ENCODE results near the gene SLC16A5.

SLC16A5 gene

DNA sequence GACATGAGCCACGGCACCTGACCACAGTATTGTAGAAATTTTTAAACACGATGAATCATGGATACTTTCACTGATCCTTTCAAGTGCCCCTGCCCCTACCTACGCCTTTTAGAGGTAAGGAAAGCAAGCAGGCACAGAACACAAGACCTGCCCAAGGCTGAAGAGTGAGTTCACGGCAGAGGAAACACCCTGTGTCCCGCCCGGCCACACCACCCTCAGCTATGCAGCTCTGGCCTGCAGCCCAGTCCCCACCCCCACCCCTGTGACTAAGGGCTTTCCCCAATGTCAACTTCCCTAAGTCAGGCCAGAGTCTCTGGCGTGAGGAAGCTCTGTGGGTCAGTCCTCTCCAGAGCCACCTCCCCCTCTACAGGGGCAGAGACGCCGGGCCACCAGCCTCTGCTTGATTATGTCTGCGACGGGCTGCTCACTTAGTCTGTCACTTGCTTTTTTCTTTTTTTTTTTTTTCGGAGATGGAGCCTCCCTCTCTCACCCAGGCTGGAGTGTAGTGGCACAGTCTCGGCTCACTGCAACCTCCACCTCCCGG is 8.4 kb downstream of the SLC16A5 start:
- Histone ChIP-seq H3K4me1 (ENCODE audit: control insufficient read depth in 5 of 5, insufficient read depth in 5 of 5, low read length in 5 of 5) (peaks cover 0 to 16% (median 13%) of the 10 kb centered on the region in 5 donors), H3K27ac (ENCODE audit: low read depth, low read length) (no peak overlapping the region), H3K9ac (ENCODE audit: low read length in 5 of 5) (no peak overlapping the region), H3K36me3 (ENCODE audit: control insufficient read depth in 5 of 5, insufficient read depth in 5 of 5, low read length in 5 of 5) (peaks cover 0 to 26% (median 16%) of the 10 kb centered on the region in 5 donors), H3K4me3 (ENCODE audit: low read depth in 1 of 5, low read length in 5 of 5) (peak overlapping the region in 1 of 5 donors; percentile 24), H3K9me3 (ENCODE audit: control insufficient read depth in 5 of 5, low read length in 5 of 5) (no peaks in the 10 kb centered on the region), H3K27me3 (ENCODE audit: control insufficient read depth in 5 of 5, insufficient read depth in 4 of 5, low read length in 5 of 5) (no peaks in the 10 kb centered on the region)

DNA sequence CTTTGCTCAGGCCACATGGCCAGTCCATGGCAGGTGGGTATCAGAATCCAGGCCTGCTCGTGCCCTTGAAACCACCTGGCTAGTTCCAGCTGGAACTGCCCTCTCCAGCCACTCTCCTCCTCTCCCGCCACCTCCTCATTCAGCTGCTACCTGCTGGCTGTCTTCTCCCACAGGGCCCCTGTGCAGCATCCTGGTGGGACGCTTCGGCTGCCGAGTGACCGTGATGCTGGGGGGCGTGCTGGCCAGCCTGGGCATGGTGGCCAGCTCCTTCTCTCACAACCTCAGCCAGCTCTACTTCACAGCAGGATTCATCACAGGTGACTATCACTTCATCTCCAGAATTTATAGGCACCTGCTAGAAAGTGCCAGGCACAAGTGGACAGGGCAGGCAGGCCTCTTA is 10.1 kb downstream of the SLC16A5 start:
- no peak overlapping the region for H3K9ac ChIP-seq (ENCODE audit: low read length in 5 of 5)
- H3K27ac ChIP-seq (ENCODE audit: low read depth, low read length) = no peak overlapping the region
- H3K36me3 ChIP-seq (ENCODE audit: control insufficient read depth in 5 of 5, insufficient read depth in 5 of 5, low read length in 5 of 5) = peaks cover 0 to 26% (median 16%) of the 10 kb centered on the region in 5 donors
- no peaks in the 10 kb centered on the region for H3K9me3 ChIP-seq (ENCODE audit: control insufficient read depth in 5 of 5, low read length in 5 of 5)
- H3K27me3 ChIP-seq (ENCODE audit: control insufficient read depth in 5 of 5, insufficient read depth in 4 of 5, low read length in 5 of 5) = no peaks in the 10 kb centered on the region
- H3K4me1 ChIP-seq (ENCODE audit: control insufficient read depth in 5 of 5, insufficient read depth in 5 of 5, low read length in 5 of 5) = peaks cover 0 to 17% (median 12%) of the 10 kb centered on the region in 5 donors
- H3K4me3 ChIP-seq (ENCODE audit: low read depth in 1 of 5, low read length in 5 of 5) = no peak overlapping the region

DNA sequence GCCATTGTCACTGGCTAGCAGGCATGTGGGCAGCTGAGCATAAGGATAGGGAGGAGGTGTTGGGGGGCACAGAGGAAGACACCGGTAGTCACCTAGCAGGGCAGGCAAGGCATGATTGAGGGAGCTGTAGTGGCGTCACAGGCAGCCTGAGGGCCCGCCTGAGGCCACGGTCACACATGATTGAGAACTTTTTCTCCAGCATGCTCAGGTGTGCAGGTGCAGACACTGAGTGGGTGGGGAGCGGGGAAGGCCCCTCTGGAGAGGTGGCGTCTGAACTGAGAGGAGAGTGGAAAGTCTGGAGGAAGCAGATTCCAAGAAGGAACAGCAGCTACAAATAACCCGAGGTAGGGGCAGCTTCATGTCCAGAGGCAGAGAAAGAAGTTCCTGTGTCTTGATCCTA is 11.1 kb downstream of the SLC16A5 start:
- H3K9ac ChIP-seq (ENCODE audit: low read length in 5 of 5) = no peak overlapping the region
- no peaks in the 10 kb centered on the region for H3K27me3 ChIP-seq (ENCODE audit: control insufficient read depth in 5 of 5, insufficient read depth in 4 of 5, low read length in 5 of 5)
- peaks cover 0 to 17% (median 12%) of the 10 kb centered on the region in 5 donors for H3K4me1 ChIP-seq (ENCODE audit: control insufficient read depth in 5 of 5, insufficient read depth in 5 of 5, low read length in 5 of 5)
- no peak overlapping the region for H3K27ac ChIP-seq (ENCODE audit: low read depth, low read length)
- H3K9me3 ChIP-seq (ENCODE audit: control insufficient read depth in 5 of 5, low read length in 5 of 5) = no peaks in the 10 kb centered on the region
- H3K4me3 ChIP-seq (ENCODE audit: low read depth in 1 of 5, low read length in 5 of 5) = no peak overlapping the region
- peaks cover 0 to 31% (median 16%) of the 10 kb centered on the region in 5 donors for H3K36me3 ChIP-seq (ENCODE audit: control insufficient read depth in 5 of 5, insufficient read depth in 5 of 5, low read length in 5 of 5)

DNA sequence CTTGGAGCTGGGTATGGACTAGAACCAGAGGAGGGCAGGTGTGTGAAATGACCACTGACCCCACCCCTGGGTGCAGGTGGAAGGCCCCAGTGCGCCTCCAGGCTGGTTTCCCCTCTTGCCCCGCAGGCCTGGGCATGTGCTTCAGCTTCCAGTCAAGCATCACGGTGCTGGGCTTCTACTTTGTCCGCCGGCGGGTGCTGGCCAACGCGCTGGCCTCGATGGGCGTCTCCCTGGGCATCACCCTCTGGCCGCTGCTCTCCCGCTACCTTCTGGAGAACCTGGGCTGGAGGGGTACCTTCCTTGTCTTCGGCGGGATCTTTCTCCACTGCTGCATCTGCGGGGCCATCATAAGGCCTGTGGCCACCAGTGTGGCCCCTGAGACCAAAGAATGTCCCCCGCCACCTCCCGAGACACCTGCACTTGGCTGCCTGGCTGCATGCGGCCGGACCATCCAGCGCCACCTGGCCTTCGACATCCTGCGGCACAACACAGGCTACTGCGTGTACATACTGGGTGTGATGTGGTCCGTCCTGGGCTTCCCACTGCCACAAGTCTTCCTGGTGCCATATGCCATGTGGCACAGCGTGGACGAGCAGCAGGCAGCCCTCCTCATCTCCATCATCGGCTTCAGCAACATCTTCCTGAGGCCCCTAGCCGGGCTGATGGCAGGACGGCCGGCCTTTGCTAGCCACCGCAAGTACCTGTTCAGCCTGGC is 12.3 kb downstream of the SLC16A5 start:
- H3K9me3 ChIP-seq (ENCODE audit: control insufficient read depth in 5 of 5, low read length in 5 of 5) = no peaks in the 10 kb centered on the region
- H3K27me3 ChIP-seq (ENCODE audit: control insufficient read depth in 5 of 5, insufficient read depth in 4 of 5, low read length in 5 of 5) = no peaks in the 10 kb centered on the region
- peaks cover 0 to 17% (median 12%) of the 10 kb centered on the region in 5 donors for H3K4me1 ChIP-seq (ENCODE audit: control insufficient read depth in 5 of 5, insufficient read depth in 5 of 5, low read length in 5 of 5)
- H3K36me3 ChIP-seq (ENCODE audit: control insufficient read depth in 5 of 5, insufficient read depth in 5 of 5, low read length in 5 of 5) = peaks cover 0 to 40% (median 16%) of the 10 kb centered on the region in 5 donors
- H3K9ac ChIP-seq (ENCODE audit: low read length in 5 of 5) = no peak overlapping the region
- no peak overlapping the region for H3K4me3 ChIP-seq (ENCODE audit: low read depth in 1 of 5, low read length in 5 of 5)
- H3K27ac ChIP-seq (ENCODE audit: low read depth, low read length) = no peak overlapping the region

DNA sequence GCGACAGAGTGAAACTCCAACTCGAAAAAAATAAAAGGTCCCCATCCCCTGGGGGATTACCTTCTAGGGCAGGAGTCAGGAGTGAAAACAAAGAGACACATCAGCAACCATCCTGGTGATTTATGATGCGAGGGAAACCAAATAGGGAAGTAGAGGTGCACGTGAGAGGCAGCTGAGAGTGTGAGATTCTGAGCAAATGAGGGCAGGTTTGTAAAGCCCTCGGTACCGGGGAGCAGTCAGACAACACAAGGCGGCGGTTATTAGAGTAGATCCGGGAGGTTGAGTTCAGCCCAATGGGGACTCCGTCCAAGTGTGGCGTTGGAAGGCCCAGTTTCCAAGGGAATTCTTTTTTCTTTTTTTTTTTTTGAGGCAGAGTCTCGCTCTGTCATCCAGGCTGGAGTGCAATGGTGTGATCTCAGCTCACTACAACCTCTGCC is 14.6 kb downstream of the SLC16A5 start:
- no peak overlapping the region for H3K9ac ChIP-seq (ENCODE audit: low read length in 5 of 5)
- H3K4me1 ChIP-seq (ENCODE audit: control insufficient read depth in 5 of 5, insufficient read depth in 5 of 5, low read length in 5 of 5) = peaks cover 0 to 10% (median 5%) of the 10 kb centered on the region in 5 donors
- H3K4me3 ChIP-seq (ENCODE audit: low read depth in 1 of 5, low read length in 5 of 5) = peak overlapping the region in 1 of 5 donors; percentile 11
- H3K36me3 ChIP-seq (ENCODE audit: control insufficient read depth in 5 of 5, insufficient read depth in 5 of 5, low read length in 5 of 5) = peaks cover 0 to 43% (median 19%) of the 10 kb centered on the region in 5 donors
- no peaks in the 10 kb centered on the region for H3K9me3 ChIP-seq (ENCODE audit: control insufficient read depth in 5 of 5, low read length in 5 of 5)
- H3K27me3 ChIP-seq (ENCODE audit: control insufficient read depth in 5 of 5, insufficient read depth in 4 of 5, low read length in 5 of 5) = no peaks in the 10 kb centered on the region
- H3K27ac ChIP-seq (ENCODE audit: low read depth, low read length) = no peak overlapping the region

DNA sequence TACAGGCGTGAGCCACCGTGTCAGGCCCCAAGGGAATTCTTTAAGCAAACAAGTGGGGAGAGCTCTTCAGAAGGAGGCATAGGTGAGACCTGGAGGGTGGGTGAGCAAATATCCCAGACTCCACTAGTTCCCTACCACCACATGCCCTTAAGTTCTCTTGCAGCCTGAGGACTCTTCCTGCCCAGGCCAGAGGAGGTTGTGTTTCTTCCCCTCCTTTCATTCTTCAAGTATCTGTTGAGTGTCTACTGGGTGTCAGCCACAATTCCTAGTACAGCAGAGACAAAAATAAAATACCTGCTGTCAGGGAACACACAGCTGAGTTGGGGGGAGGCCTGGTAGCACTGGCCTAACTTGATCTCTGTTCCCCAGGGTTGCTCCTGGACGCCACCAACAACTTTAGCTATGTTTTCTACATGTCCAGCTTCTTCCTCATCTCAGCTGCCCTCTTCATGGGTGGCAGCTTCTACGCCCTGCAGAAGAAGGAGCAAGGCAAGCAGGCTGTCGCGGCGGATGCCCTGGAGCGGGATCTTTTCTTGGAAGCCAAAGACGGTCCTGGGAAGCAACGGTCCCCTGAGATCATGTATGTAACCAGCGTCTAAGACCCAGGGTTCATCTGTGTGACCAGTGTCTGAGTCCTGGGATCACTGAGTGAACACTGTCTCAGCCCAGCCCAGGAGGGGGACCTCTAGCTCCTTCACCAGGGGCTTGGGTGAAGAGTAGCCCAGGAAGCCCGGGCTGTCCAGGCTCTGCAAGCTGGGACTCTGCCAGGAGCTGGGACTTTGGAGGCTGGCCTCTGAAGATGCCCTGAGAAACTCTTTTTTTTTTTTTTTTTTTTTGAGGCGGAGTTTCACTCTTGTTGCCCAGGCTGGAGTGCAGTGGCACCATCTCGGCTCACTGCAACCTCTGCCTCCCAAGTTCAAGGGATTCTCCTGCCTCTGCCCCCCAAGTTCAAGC is 16.1 kb downstream of the SLC16A5 start:
- H3K4me3 ChIP-seq (ENCODE audit: low read depth in 1 of 5, low read length in 5 of 5) = no peak overlapping the region
- no peaks in the 10 kb centered on the region for H3K27me3 ChIP-seq (ENCODE audit: control insufficient read depth in 5 of 5, insufficient read depth in 4 of 5, low read length in 5 of 5)
- H3K36me3 ChIP-seq (ENCODE audit: control insufficient read depth in 5 of 5, insufficient read depth in 5 of 5, low read length in 5 of 5) = peaks cover 0 to 33% (median 17%) of the 10 kb centered on the region in 5 donors
- H3K4me1 ChIP-seq (ENCODE audit: control insufficient read depth in 5 of 5, insufficient read depth in 5 of 5, low read length in 5 of 5) = peaks cover 0 to 13% (median 6%) of the 10 kb centered on the region in 5 donors
- H3K27ac ChIP-seq (ENCODE audit: low read depth, low read length) = no peak overlapping the region
- H3K9me3 ChIP-seq (ENCODE audit: control insufficient read depth in 5 of 5, low read length in 5 of 5) = no peaks in the 10 kb centered on the region
- peak overlapping the region in 1 of 5 donors; percentile 4 for H3K9ac ChIP-seq (ENCODE audit: low read length in 5 of 5)

DNA sequence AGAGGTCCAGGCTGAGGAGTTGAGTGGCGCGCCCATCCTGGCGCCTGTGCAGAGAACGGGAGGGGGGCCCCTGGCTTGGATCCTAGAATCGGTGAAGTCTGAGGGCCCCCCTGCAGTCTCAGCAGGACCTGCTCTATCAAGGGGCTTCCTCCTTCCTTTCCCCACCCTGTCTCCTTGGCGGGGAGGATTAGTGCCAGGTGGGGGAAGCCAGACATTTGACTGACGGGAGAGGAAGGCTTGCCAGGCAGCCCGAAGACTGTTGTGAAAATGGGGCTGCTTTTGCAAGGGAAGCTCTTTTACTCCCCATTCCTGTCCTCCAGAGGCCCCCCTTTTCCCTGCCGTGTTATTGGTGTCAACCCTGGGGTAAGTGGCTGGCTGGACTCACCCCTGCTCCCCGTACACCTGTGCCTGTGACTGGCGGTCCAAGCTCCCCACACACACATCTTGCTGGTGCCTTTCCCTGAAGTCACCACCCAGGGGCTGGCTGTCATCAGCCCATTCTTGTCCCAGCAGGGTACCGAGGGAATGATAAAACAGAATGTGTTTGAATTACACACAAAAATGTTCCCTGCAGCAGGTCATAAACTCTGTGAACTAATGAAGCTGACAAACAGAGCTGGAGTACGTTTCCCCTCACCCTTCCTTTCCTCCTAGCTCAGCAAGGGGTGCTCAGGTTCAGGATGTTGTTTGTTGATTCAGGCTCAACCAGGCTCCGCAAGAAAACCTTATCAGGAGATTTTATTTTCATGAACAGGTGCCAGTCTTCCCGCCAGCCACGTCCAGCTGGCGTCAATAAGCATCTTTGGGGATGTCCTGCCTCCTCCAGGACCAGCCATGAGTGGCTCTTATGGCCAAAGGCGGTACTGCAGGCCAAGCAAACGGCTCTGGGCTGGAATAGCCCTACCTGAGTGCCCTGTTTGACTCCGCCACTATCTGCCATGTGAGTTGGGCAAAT is 17.6 kb downstream of the SLC16A5 start:
- no peak overlapping the region for H3K27ac ChIP-seq (ENCODE audit: low read depth, low read length)
- peaks cover 0 to 21% (median 6%) of the 10 kb centered on the region in 5 donors for H3K36me3 ChIP-seq (ENCODE audit: control insufficient read depth in 5 of 5, insufficient read depth in 5 of 5, low read length in 5 of 5)
- H3K9me3 ChIP-seq (ENCODE audit: control insufficient read depth in 5 of 5, low read length in 5 of 5) = no peaks in the 10 kb centered on the region

DNA sequence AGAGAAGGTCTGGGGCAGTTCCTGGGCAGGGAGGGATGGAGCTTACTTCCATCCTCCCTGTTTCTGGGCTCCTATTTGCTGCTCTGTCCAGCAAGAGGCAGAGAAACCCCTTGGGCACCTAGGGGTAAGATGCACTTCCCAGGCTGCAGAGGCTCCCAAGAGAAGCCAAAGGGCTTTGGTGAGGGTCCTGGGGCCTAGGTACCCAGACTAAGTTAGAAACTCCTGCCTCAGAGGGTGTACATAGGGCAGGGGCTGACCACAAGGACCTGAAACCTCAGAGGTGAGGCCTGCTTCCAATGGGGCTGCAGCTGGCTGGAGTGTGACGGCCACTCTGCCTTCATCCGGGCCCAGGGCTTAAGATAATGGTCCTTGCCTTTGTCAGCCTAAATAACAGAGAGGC is 20.4 kb downstream of the SLC16A5 start:
- Histone ChIP-seq H3K4me1 (ENCODE audit: control insufficient read depth in 5 of 5, insufficient read depth in 5 of 5, low read length in 5 of 5) (peaks cover 0 to 30% (median 20%) of the 10 kb centered on the region in 5 donors), H3K27ac (ENCODE audit: low read depth, low read length) (no peak overlapping the region), H3K36me3 (ENCODE audit: control insufficient read depth in 5 of 5, insufficient read depth in 5 of 5, low read length in 5 of 5) (peaks cover 0 to 17% (median 4%) of the 10 kb centered on the region in 5 donors), H3K9ac (ENCODE audit: low read length in 5 of 5) (no peak overlapping the region), H3K4me3 (ENCODE audit: low read depth in 1 of 5, low read length in 5 of 5) (no peak overlapping the region), H3K9me3 (ENCODE audit: control insufficient read depth in 5 of 5, low read length in 5 of 5) (no peaks in the 10 kb centered on the region), H3K27me3 (ENCODE audit: control insufficient read depth in 5 of 5, insufficient read depth in 4 of 5, low read length in 5 of 5) (no peaks in the 10 kb centered on the region)

More for the DNA sequence above, 17.6 kb downstream of the SLC16A5 start:
- H3K27me3 ChIP-seq (ENCODE audit: control insufficient read depth in 5 of 5, insufficient read depth in 4 of 5, low read length in 5 of 5) = no peaks in the 10 kb centered on the region
- no peak overlapping the region for H3K9ac ChIP-seq (ENCODE audit: low read length in 5 of 5)
- H3K4me3 ChIP-seq (ENCODE audit: low read depth in 1 of 5, low read length in 5 of 5) = no peak overlapping the region
- H3K4me1 ChIP-seq (ENCODE audit: control insufficient read depth in 5 of 5, insufficient read depth in 5 of 5, low read length in 5 of 5) = peaks cover 0 to 24% (median 16%) of the 10 kb centered on the region in 5 donors

DNA sequence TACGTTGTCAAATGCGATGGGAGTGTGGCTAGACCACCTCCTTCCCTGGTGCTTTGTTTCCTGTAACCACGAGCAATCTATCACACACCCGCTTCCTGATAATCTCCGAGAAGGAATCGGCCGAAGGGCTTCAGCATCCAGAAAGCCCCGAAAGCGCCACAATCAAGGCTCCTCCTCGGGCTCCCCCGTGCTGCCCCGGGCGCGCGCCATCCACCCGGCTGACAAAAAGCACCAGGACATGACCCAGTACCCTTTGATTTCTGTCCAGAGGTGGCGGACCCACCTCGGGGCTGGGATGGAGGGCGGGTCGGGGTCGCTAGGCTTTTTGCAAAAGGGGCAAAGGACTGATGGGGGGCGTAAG is 21.3 kb downstream of the SLC16A5 start:
- peaks cover 0 to 11% (median 4%) of the 10 kb centered on the region in 5 donors for H3K36me3 ChIP-seq (ENCODE audit: control insufficient read depth in 5 of 5, insufficient read depth in 5 of 5, low read length in 5 of 5)
- peak overlapping the region in 4 of 5 donors; percentile 82 to 87 (median 84) for H3K4me3 ChIP-seq (ENCODE audit: low read depth in 1 of 5, low read length in 5 of 5)
- no peaks in the 10 kb centered on the region for H3K9me3 ChIP-seq (ENCODE audit: control insufficient read depth in 5 of 5, low read length in 5 of 5)
- H3K27ac ChIP-seq (ENCODE audit: low read depth, low read length) = no peak overlapping the region
- H3K9ac ChIP-seq (ENCODE audit: low read length in 5 of 5) = peak overlapping the region in 4 of 5 donors; percentile 56 to 86 (median 72)
- H3K4me1 ChIP-seq (ENCODE audit: control insufficient read depth in 5 of 5, insufficient read depth in 5 of 5, low read length in 5 of 5) = peaks cover 0 to 35% (median 24%) of the 10 kb centered on the region in 5 donors
- no peaks in the 10 kb centered on the region for H3K27me3 ChIP-seq (ENCODE audit: control insufficient read depth in 5 of 5, insufficient read depth in 4 of 5, low read length in 5 of 5)
